Suprapubic skin (tissue), 3 donors: ENCODE data around the gene NDRG4.

ENCODE experiments used
- EP300 ChIP-seq: sonication (generic); formaldehyde crosslinking; IDR thresholded peaks from one replicate; pipeline ENCODE4 v1.6.1; 2017; ENCODE audit warnings: antibody characterized with exemption
- TF ChIP-seq, protein P1 (sequence below), 2 donors: fragments of 200-600 bp in 1 of 2; fragments of 450-650 bp in 1 of 2; sonication (generic) in 1 of 2; IDR thresholded peaks; one replicate each; pipeline ENCODE4 v1.5.1; 2016 to 2019; ENCODE audit warnings: antibody characterized with exemption in 2 of 2, mild to moderate bottlenecking in 1 of 2, moderate library complexity in 1 of 2

DNA sequence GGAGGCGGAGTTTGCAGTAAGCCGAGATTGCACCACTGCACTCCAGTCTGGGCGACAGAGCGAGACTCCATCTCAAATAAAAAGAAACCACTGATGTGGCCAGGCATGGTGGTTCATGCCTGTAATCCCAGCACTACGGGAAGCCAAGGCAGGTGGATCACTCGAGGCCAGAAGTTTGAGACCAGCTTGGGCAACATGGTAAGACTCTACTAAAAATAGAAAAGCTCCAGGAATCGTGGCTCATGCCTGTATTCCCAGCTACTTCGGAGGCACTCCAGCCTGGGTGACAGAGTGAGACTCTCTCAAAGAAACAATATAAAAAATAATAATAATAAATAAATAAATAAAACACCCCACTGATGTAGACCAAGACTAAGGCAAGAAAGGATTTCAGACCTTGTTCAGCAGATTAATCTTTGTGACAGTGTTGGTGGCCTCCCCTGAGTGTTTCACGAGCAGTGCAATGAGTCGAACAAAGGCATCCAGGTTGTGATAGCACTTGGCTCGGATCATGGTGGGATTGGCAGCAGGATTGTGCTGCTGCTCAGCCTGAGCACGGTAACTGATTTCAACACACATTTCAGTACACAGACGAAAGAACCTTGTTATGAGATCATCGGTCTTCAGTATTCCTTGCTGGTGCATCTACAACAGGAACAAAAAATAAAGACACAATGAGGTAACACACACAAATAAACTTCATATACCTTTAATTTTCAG lies 34.0 kb downstream of the NDRG4 start:
- TF ChIP-seq, protein P1, sequence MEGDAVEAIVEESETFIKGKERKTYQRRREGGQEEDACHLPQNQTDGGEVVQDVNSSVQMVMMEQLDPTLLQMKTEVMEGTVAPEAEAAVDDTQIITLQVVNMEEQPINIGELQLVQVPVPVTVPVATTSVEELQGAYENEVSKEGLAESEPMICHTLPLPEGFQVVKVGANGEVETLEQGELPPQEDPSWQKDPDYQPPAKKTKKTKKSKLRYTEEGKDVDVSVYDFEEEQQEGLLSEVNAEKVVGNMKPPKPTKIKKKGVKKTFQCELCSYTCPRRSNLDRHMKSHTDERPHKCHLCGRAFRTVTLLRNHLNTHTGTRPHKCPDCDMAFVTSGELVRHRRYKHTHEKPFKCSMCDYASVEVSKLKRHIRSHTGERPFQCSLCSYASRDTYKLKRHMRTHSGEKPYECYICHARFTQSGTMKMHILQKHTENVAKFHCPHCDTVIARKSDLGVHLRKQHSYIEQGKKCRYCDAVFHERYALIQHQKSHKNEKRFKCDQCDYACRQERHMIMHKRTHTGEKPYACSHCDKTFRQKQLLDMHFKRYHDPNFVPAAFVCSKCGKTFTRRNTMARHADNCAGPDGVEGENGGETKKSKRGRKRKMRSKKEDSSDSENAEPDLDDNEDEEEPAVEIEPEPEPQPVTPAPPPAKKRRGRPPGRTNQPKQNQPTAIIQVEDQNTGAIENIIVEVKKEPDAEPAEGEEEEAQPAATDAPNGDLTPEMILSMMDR (IDR thresholded peaks at IDR 0.05): no peak
- TF ChIP-seq EP300: no peak
